ENCODE data around the gene FARP1. TPM values are rescaled to one million over a fixed set of nuclear protein-coding genes. Genes with fewer than 3 reads are reported as not detected.
A peak's percentile ranks its signal among the peaks of the same experiment; 100 is the strongest.

FARP1 gene
- 1 to 10 TPM in 1 of 2 donors, under 1 TPM in 1; 0.55 to 2.4 TPM for total RNA-seq

GRCh38 chr13:98142380-98143156 lies at the start of gene FARP1:
TSS of gene FARP1 (plus strand) at chr13:98143094. CDS start at chr13:98213243, 70,149 bp downstream.
- H3K4me1 Mint-ChIP-seq (ENCODE audit: low read depth): peaks cover 11% of the 10 kb centered on the region
- H3K36me3 Mint-ChIP-seq (ENCODE audit: insufficient read depth in 2 of 2): no peaks in the 10 kb centered on the region
- no peaks in the 10 kb centered on the region for H3K9me3 Mint-ChIP-seq
- peak within 1 kb of the TSS; percentile 76 to 82 for H3K4me3 Mint-ChIP-seq
- no peak within 1 kb of the TSS for H3K27ac Mint-ChIP-seq
- DNase-seq (peak; percentile 66 to 75), ATAC-seq (replicated peaks in 1 of 2) (peak; percentile 92 to 94)
- peaks cover 71% of the 10 kb centered on the region for H3K27me3 Mint-ChIP-seq (ENCODE audit: low read depth)

- no peaks in the 10 kb centered on the region for H3K4me1 Mint-ChIP-seq (ENCODE audit: low read depth)
- DNase-seq (no peak), ATAC-seq (replicated peaks in 1 of 2) (no peak)
- H3K36me3 Mint-ChIP-seq (ENCODE audit: insufficient read depth in 2 of 2): peaks cover 0 to 1% of the 10 kb centered on the region in 2 donors
- no peak overlapping the region for H3K4me3 Mint-ChIP-seq
- H3K27ac Mint-ChIP-seq: no peak overlapping the region
- no peaks in the 10 kb centered on the region for H3K27me3 Mint-ChIP-seq (ENCODE audit: low read depth)
- peaks cover 0 to 9% of the 10 kb centered on the region in 2 donors for H3K9me3 Mint-ChIP-seq
Measured at GRCh38 chr13:98094678-98095266, 48.1 kb upstream of the FARP1 start.

GRCh38 chr13:98096059-98096458 lies 46.8 kb upstream of the FARP1 start:
- Mint-ChIP-seq H3K9me3 (peaks cover 0 to 5% of the 10 kb centered on the region in 2 donors), H3K36me3 (ENCODE audit: insufficient read depth in 2 of 2) (peaks cover 0 to 1% of the 10 kb centered on the region in 2 donors), H3K27ac (no peak overlapping the region), H3K4me1 (ENCODE audit: low read depth) (no peaks in the 10 kb centered on the region), H3K4me3 (no peak overlapping the region), H3K27me3 (ENCODE audit: low read depth) (no peaks in the 10 kb centered on the region)
- no peak for DNase-seq
- no peak for ATAC-seq (replicated peaks in 1 of 2)

- Mint-ChIP-seq H3K4me1 (ENCODE audit: low read depth) (no peaks in the 10 kb centered on the region), H3K27me3 (ENCODE audit: low read depth) (no peaks in the 10 kb centered on the region), H3K36me3 (ENCODE audit: insufficient read depth in 2 of 2) (peaks cover 0 to 1% of the 10 kb centered on the region in 2 donors), H3K27ac (no peak overlapping the region), H3K4me3 (no peak overlapping the region), H3K9me3 (peaks cover 0 to 3% of the 10 kb centered on the region in 2 donors)
- ATAC-seq (replicated peaks in 1 of 2): no peak
- DNase-seq: no peak
Measured at GRCh38 chr13:98097749-98098148, 45.1 kb upstream of the FARP1 start.

GRCh38 chr13:98098516-98098915 lies 44.4 kb upstream of the FARP1 start:
- H3K27me3 Mint-ChIP-seq (ENCODE audit: low read depth): no peaks in the 10 kb centered on the region
- H3K4me1 Mint-ChIP-seq (ENCODE audit: low read depth): no peaks in the 10 kb centered on the region
- H3K9me3 Mint-ChIP-seq: peaks cover 0 to under 1% of the 10 kb centered on the region in 2 donors
- no peak for DNase-seq
- H3K36me3 Mint-ChIP-seq (ENCODE audit: insufficient read depth in 2 of 2): no peaks in the 10 kb centered on the region
- no peak for ATAC-seq (replicated peaks in 1 of 2)
- H3K27ac Mint-ChIP-seq: no peak overlapping the region
- H3K4me3 Mint-ChIP-seq: no peak overlapping the region

GRCh38 chr13:98099627-98100026 lies 43.3 kb upstream of the FARP1 start:
- Mint-ChIP-seq H3K4me3 (no peak overlapping the region), H3K4me1 (ENCODE audit: low read depth) (no peaks in the 10 kb centered on the region), H3K36me3 (ENCODE audit: insufficient read depth in 2 of 2) (no peaks in the 10 kb centered on the region), H3K27ac (no peak overlapping the region), H3K9me3 (no peaks in the 10 kb centered on the region), H3K27me3 (ENCODE audit: low read depth) (no peaks in the 10 kb centered on the region)
- DNase-seq (no peak), ATAC-seq (replicated peaks in 1 of 2) (no peak)

- H3K27ac Mint-ChIP-seq: no peak overlapping the region
- no peaks in the 10 kb centered on the region for H3K4me1 Mint-ChIP-seq (ENCODE audit: low read depth)
- DNase-seq: no peak
- no peak overlapping the region for H3K4me3 Mint-ChIP-seq
- no peaks in the 10 kb centered on the region for H3K27me3 Mint-ChIP-seq (ENCODE audit: low read depth)
- ATAC-seq (replicated peaks in 1 of 2): no peak
- H3K9me3 Mint-ChIP-seq: no peaks in the 10 kb centered on the region
- H3K36me3 Mint-ChIP-seq (ENCODE audit: insufficient read depth in 2 of 2): no peaks in the 10 kb centered on the region
Measured at GRCh38 chr13:98100481-98100880, 42.4 kb upstream of the FARP1 start.

GRCh38 chr13:98103531-98103930 lies 39.4 kb upstream of the FARP1 start:
- DNase-seq: no peak
- Mint-ChIP-seq H3K27ac (no peak overlapping the region), H3K4me1 (ENCODE audit: low read depth) (no peaks in the 10 kb centered on the region), H3K4me3 (no peak overlapping the region), H3K9me3 (no peaks in the 10 kb centered on the region), H3K27me3 (ENCODE audit: low read depth) (no peaks in the 10 kb centered on the region), H3K36me3 (ENCODE audit: insufficient read depth in 2 of 2) (no peaks in the 10 kb centered on the region)
- no peak for ATAC-seq (replicated peaks in 1 of 2)

- Mint-ChIP-seq H3K4me3 (no peak overlapping the region), H3K4me1 (ENCODE audit: low read depth) (no peaks in the 10 kb centered on the region), H3K36me3 (ENCODE audit: insufficient read depth in 2 of 2) (no peaks in the 10 kb centered on the region), H3K9me3 (no peaks in the 10 kb centered on the region), H3K27ac (no peak overlapping the region), H3K27me3 (ENCODE audit: low read depth) (no peaks in the 10 kb centered on the region)
- DNase-seq (no peak), ATAC-seq (replicated peaks in 1 of 2) (no peak)
Measured at GRCh38 chr13:98103942-98104880, 38.7 kb upstream of the FARP1 start.

- Mint-ChIP-seq H3K27me3 (ENCODE audit: low read depth) (no peaks in the 10 kb centered on the region), H3K9me3 (no peaks in the 10 kb centered on the region), H3K4me3 (no peak overlapping the region), H3K27ac (no peak overlapping the region), H3K4me1 (ENCODE audit: low read depth) (no peaks in the 10 kb centered on the region), H3K36me3 (ENCODE audit: insufficient read depth in 2 of 2) (no peaks in the 10 kb centered on the region)
- DNase-seq (no peak), ATAC-seq (replicated peaks in 1 of 2) (no peak)
Measured at GRCh38 chr13:98105929-98106336, 37.0 kb upstream of the FARP1 start.

GRCh38 chr13:98108341-98108740 lies 34.6 kb upstream of the FARP1 start:
- no peaks in the 10 kb centered on the region for H3K4me1 Mint-ChIP-seq (ENCODE audit: low read depth)
- DNase-seq: no peak
- H3K27me3 Mint-ChIP-seq (ENCODE audit: low read depth): no peaks in the 10 kb centered on the region
- no peak overlapping the region for H3K27ac Mint-ChIP-seq
- ATAC-seq (replicated peaks in 1 of 2): no peak
- no peak overlapping the region for H3K4me3 Mint-ChIP-seq
- H3K36me3 Mint-ChIP-seq (ENCODE audit: insufficient read depth in 2 of 2): no peaks in the 10 kb centered on the region
- no peaks in the 10 kb centered on the region for H3K9me3 Mint-ChIP-seq

- no peaks in the 10 kb centered on the region for H3K4me1 Mint-ChIP-seq (ENCODE audit: low read depth)
- H3K4me3 Mint-ChIP-seq: no peak overlapping the region
- no peak overlapping the region for H3K27ac Mint-ChIP-seq
- H3K36me3 Mint-ChIP-seq (ENCODE audit: insufficient read depth in 2 of 2): no peaks in the 10 kb centered on the region
- H3K9me3 Mint-ChIP-seq: no peaks in the 10 kb centered on the region
- no peak for ATAC-seq (replicated peaks in 1 of 2)
- no peak for DNase-seq
- no peaks in the 10 kb centered on the region for H3K27me3 Mint-ChIP-seq (ENCODE audit: low read depth)
Measured at GRCh38 chr13:98109226-98109853, 33.6 kb upstream of the FARP1 start.
